GM19240 (cell line): ENCODE data around the gene SPR.

Source experiments
- DNase-seq: peaks from one replicate; pipeline ENCODE4 v3.0.0; 2011; ENCODE audit warnings: low spot score; ENCODE audit not compliant: insufficient read length

Gene SPR

GRCh38 chr2:72887032-72887739 is at the start of gene SPR:
SPR (plus strand) TSS chr2:72887408; CDS start chr2:72887433, 25 bp downstream.
- peak; percentile 32 for DNase-seq

DNA sequence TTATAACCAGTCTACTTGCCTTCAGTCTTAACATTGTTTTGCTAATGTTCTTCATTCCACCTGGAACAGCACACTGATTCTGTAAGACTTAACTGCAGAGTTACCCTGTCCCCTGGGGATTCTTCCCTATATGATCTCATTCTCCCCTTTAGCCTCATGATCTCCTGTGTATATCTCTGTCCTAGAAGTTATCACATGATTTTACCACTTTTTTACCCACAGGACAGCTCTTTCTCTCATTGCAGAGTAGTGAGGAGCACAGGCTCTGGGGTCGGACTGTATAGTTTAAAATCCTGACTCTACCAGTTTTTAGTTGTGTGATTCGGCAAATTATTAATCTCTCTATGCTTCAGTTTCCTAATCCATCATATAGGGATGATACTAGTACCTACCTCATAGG is 47.1 kb upstream of the SPR start:
- DNase-seq, result no peak

DNA sequence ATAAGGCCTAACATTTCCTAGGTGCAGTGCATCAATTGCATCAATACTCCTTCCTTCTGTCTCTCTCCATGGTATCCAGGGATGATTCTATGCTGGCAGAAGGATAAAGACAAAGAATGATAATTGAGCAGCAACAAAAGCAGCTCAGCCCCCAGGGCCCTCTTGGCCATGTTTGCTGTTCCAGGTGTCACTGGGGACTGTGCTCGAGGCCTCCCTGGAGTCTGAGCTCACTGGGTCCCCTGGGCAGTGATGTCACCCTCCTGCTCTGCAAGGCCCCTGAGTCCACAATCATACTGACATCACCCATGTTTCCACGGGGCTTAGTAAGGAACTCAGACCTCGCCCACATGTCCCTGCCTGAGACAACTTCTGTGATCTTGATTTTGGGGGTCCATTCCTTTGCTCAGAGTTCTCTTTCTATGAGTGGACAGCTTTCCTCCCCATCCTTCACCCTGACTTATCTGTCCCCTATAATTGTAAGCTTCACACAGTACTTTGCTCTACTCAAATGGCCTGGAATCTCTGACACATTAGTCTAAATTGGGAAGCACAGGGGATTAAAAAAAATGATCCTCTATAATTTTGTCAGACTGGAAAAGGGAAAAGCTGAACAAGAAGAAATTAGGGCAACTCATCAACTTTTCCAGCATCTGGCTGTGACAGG is 45.6 kb upstream of the SPR start:
- no peak for DNase-seq

DNA sequence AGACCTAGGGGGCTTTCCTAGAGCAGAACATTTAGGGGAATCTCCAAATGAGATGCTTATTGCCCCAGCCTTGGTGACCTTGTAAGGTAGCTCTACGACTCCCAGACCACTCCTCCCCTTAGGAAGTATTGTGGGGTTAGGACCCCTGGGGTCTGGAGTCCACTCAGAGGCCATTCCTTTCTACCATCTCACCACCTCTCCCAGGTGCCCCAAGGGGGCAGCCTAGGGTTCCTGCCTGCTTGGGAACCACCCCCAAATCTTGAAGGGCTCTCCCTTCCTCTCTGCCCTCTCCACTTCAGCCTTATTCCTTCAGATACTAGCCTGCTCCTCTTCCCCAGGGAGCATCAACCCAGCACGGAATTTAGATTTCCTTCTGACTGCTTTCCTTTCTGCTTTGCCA is 43.9 kb upstream of the SPR start:
- no peak for DNase-seq

GRCh38 chr2:72846171-72847095 is 40.8 kb upstream of the SPR start:
- DNase-seq, result no peak

GRCh38 chr2:72847534-72848315 is 39.5 kb upstream of the SPR start:
- DNase-seq, result no peak

- no peak for DNase-seq
Observed at GRCh38 chr2:72848436-72849137, 38.6 kb upstream of the SPR start.

- DNase-seq, result no peak
Observed at GRCh38 chr2:72849138-72849462, 38.1 kb upstream of the SPR start.

GRCh38 chr2:72851333-72851732 is 35.9 kb upstream of the SPR start:
- no peak for DNase-seq

DNA sequence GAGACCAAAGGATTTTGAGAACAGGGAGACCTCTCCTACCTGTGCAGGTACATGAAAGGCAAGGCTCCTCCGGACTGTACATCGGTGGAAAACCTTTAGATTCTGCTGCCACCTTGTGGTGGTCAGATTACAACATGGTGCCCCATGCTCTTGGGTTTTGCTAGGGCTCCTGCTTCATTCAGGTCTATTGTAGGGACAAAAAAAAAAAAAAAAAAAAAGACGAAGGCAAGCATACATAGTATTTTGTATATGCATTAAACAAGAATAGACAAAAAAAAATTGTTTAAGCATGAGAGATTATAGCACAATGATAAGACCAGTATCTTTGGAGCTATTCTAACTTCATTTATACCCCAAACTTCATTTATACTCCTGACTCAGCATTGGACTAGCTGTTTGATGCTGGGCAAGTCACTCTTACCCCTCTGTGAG is 27.4 kb upstream of the SPR start:
- peak; percentile 60 for DNase-seq

- peak; percentile 84 for DNase-seq
Observed at GRCh38 chr2:72862239-72862988, 24.8 kb upstream of the SPR start.

- no peak for DNase-seq
Observed at GRCh38 chr2:72863046-72863445, 24.2 kb upstream of the SPR start.

- DNase-seq, result no peak
Observed at GRCh38 chr2:72864500-72864899, 22.7 kb upstream of the SPR start.

- DNase-seq, result no peak
Observed at GRCh38 chr2:72871060-72871459, 16.1 kb upstream of the SPR start.

DNA sequence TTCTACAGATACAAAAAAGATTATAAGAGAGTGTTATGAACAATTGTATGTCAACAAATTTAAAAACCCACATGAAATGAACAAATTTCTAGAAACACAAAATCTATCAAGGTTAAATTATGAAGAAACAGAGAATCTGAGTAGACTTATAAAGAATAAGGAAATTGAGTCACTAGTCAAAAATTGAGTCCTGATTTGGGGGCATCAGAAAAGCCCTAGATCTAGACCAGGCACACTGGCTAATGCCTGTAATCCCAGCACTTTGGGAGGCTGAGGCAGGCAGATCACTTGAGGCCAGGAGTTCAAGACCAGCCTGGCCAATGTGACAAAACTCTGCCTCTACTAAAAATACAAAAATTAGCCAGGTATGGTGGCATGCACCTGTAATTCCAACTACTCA is 15.3 kb upstream of the SPR start:
- DNase-seq, result no peak

- no peak for DNase-seq
Observed at GRCh38 chr2:72883356-72883962, 3.7 kb upstream of the SPR start.

DNA sequence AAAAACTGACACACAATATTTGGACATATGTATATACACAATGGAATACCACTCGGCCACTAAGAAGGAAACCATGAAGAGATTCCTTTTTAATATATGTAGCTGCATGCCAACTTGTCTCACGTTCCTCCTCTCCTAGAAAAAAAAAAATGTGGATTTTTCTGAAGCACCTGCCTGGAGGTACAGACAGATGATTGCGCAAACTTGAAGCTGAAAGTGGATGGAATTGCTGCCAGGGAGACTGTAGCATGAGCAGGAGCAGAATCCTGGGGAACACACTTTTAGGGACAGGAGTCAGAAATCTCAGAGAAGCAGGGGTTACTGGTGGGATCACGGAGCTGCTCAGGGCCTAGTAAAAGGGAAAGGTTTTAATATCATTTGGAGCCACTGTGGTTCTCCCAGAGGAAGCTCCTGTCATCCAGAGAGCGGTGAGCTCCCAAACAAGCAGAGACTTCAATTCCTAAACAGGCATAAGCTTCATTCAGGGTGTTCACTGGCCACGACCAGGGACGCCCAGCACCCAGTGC is 640 bp upstream of the SPR start:
- DNase-seq, result no peak

DNA sequence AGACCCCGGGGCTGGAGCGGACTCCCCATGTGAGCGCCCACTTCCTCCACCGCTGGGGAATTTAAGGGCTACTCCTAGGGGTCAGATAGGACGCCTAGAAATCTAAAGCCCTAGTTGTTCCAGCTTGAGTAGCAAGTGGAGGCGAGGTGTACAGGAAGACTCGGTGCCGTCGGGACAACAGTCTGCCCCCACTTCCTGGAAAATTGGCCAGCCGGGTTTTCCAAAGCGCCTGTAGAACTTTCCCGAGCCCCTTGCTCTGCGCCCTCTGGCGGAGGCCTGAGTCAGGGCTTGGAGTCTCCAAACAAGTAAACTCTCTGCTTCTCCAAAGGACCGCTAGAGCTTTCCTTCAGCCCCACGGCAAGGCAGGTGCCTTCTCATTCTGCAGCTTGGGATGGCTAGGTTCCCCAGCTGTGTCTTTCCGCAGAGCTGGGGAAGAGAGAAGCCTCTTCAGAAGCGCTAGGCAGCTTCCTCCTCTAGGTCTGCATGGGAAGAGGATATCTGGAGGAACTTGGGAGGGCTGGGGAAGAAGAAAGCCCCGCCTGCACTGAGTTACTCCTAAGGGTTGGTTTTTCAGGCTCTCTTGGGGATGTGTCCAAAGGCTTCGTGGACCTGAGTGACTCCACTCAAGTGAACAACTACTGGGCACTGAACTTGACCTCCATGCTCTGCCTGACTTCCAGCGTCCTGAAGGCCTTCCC is 681 bp downstream of the SPR start:
- no peak for DNase-seq
